SW480 (cell line): ENCODE data around the gene VRTN.
A peak's percentile ranks its signal among the peaks of the same experiment; 100 is the strongest.
"Not testable (repeated sequence)": the region's sequence is repeated elsewhere in the genome, so short reads cannot be mapped to it uniquely, and the experiment has no call there.

ENCODE experiments used
- DNase-seq: peaks from one replicate; pipeline ENCODE4 v3.0.0-alpha.2; 2016; ENCODE audit warnings: low spot score

Gene VRTN

DNA sequence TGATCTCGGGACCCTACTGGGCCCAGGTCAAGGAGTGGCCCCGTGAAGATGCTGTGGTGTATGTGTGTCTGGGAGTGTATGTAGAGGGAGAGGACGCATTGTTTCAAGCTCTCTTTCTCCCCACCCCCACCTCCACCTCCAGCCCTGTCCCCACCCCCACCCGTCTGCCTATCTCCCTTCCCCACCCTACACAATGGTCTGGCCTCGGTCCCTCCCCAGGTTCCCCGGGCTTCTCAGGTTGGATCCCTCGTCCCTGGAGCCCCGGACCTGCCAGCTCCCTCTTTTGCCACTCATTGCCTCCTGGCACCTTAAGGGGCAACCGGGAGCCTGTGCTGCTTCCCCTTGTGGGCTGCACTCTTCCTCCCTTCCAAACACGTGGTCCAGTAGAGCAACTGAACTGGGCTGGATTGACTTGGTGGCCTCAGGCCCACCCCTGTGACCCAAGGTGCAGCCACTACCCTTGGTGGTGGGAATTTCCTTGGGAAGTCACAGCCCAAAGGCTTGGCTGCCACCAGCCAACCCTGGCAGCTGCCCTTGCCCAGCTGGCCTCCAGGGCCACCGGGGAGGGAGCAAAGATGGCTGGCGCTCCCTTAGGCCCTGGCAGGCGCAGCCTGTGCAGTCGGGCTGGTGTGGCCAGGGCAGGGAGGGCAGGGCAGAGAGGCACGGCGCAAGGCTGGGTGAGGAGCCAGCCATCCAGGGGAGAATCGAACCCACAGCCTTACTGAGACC lies 628 bp downstream of the VRTN start:
- no peak for DNase-seq

DNA sequence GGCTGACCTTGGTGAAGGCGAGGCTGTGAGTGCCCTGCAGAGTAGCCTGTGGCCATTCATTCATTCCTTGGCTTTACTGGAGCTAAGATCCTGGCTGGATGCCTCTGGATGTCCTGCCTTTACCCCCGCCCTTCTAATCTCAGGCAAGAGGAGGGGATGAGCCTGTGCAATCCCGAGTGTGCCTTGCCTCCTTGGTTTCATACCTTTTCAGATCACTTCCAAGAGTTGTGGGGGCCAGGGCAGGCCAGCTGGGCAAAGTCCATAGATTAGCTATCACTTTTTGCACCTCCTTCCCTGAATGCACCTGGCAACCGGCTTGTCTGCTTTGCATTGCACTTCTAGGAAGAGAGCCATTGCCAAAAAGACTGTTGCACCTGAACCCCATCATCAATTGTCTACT lies 1.5 kb downstream of the VRTN start:
- no peak for DNase-seq

DNA sequence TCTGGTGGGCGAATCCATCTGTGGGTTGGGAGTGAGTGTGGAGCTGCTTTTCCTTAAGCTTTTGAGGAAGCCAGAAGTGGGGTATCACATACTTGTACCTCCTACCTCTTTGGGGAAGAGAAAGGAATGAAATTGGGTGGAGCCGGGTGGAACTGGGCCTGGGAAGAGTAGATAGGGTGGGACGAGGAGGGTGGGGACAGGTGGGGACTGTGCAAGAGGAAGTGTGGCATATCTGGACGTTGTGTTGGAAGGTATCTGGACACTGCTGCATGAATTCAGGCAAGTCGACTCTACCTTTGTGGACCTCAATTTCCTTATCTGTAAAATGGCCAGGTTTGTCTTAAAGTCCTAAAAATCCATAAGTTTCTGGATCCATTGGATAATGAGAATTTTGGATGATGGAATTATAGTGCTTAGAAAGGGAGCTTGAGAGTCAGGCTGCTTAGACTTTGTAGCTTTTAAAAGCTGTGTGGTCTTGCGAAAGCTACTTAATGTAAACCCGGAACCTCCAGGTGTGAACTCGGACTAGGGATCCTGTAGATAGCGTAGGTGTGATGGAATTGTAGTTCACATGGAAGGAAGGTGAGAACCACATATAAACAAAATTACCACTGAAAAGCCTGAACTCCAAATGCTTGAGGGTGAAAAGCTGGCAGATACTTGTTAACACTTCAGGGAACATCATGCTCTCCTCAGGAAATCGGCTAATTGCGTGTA lies 2.1 kb downstream of the VRTN start:
- DNase-seq, result no peak

DNA sequence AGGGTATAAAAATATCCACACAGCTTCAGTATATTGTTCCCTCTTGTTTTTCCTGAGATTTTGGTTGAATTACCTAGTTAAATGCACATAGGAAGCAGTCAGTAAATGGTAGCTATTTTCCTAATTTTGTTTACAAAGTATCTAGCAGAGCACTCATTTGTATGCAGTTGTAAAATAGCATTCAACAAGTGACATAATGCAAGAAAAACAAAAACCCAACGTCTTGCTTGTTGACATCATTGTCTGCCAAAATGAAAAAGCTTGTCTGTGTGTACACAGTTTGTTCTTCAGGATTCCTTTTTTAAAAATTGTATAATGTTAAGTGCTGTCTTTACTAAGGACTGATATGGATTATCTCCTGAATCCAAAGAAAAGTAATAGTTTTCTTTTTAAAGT lies 2.7 kb downstream of the VRTN start:
- no peak for DNase-seq

DNA sequence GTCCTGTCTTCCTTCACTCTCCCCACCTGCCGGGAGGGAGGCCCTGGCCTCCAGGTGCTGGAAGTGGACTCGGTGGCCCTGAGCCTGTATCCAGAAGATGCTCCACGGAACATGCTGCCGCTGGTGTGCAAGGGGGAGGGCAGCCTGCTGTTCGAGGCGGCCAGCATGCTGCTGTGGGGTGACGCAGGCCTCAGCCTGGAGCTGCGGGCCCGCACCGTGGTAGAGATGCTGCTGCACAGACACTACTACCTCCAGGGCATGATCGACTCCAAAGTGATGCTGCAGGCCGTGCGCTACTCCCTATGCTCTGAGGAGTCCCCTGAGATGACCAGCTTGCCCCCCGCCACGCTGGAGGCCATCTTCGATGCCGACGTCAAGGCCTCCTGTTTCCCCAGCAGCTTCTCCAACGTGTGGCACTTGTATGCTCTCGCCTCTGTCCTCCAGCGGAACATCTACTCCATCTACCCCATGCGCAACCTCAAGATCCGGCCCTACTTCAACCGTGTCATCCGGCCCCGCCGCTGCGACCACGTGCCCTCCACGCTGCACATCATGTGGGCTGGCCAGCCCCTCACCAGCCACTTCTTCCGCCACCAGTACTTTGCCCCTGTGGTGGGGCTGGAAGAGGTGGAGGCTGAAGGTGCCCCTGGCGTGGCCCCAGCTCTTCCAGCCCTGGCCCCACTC lies 8.8 kb downstream of the VRTN start:
- DNase-seq, result no peak

DNA sequence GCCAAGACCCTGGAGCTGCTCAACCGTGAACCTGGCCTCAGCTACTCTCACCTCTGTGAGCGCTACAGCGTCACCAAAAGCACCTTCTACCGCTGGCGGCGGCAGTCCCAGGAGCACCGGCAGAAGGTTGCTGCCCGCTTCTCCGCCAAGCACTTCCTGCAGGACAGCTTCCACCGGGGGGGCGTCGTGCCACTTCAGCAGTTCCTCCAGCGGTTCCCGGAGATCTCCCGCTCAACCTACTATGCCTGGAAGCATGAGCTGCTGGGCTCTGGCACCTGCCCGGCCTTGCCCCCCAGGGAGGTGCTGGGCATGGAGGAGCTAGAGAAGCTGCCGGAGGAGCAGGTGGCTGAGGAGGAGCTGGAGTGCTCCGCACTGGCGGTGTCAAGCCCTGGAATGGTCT lies 9.3 kb downstream of the VRTN start:
- DNase-seq, result no peak

DNA sequence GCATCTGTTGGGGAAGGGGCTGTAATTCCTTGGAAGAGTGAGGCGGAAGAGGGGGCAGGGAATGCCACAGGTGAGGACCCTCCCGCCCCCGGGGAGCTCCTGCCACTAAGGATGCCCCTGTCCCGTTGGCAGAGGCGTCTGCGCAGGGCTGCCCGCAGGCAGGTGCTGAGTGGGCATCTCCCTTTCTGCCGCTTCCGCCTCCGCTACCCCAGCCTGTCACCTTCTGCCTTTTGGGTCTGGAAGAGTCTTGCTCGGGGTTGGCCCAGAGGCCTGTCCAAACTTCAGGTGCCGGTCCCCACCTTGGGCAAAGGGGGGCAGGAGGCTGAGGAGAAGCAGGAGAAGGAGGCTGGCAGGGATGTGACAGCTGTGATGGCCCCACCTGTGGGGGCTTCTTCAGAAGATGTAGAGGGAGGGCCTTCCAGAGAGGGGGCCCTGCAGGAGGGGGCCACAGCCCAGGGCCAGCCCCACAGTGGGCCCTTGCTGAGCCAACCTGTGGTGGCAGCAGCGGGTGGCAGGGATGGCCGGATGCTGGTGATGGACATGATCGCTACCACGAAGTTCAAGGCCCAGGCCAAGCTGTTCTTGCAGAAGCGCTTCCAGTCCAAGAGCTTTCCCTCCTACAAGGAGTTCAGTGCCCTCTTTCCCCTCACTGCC lies 10.0 kb downstream of the VRTN start:
- DNase-seq, result no peak

DNA sequence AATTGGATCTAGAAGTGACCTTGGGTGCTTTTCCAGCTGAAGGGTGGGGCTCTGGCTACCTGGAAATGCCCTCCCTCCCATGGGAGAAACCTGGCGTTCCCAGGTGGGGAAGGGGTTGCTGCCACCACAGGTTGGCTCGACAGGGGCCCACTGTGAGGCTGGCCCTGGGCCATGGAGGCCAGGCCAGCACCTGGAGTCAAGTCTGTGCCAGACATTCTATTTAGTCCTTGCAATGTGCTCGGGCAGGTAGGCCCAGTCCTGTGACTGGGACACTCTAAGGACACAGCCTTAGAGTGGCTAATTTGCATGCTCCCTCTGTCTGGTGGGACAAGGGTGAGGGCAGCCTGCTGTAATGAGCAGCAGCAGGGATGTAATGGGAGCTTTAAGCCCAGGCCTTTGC lies 11.9 kb downstream of the VRTN start:
- no peak for DNase-seq

DNA sequence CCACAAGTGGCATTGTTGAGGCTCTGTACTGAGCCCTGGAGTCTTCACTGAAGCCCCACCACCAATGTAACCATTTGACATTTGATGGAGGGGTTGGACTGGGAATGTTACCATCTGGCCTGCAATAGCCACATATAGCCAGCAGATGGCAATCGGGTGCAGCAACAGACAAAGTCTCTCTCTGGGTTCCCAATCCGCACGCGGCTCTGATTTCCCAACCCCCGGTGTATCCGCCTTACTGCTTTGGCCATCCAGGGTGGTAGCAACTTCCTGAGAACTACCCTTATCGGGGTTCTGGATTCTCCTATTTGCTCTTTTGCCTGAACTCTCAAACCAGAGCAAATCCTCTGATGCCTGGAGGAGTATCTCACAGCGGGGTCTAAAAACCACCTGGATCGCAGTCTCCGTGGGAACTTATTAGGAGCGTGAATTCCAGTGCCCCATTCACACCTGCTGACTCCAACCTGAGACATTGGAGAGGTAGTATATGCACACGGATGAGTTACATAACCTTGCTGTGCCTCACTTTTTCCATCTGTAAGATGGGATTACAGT lies 14.2 kb downstream of the VRTN start:
- peak; percentile 76 for DNase-seq

DNA sequence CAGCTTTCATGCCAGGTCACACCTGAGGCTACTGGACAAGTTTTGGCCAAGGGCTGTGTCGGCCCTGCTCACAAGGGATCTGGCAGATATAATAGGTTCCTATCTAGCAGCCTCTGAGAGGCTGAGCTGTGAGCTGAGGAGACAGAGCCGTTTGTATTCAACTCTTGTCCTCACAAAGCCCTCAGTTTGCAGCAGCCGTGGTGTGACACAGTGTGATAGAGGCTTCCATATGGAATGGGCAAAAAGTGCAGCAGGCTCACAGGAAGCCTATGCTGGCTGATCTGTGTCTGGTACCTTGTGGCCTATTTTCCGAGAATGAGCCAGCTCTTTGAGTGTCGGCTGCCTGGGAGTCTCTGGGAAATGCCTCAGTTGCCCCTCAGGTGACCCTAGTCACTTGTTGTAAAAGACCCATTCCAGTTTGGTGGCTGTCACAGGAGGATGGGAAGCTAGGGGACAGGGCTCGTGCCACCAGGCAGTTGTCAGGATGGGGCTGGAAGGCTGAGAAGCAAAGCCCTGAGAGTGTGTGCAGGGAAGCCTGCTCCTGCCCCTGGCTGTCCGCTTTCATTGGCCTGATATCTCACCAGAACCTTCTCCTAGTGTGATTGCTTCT lies 16.1 kb downstream of the VRTN start:
- DNase-seq, result no peak

DNA sequence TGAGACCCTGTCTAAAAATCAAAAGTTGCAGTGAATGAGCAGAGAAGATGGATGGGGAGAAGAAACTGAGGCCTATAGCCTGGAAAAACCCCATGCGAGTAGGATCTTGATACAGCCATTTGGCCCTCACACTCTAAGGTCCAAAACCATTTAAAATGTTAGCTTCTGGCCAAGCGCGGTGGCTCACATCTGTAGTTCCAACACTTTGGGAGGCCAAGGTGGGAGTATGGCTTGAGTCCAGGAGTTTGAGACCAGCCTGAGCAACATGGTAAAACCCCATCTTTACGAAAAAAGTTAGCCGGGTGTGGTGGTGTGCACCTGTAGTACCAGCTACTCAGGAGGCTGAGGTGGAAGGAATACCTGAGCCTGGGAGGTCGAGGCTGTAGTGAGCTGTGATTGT lies 19.8 kb downstream of the VRTN start:
- no peak for DNase-seq

DNA sequence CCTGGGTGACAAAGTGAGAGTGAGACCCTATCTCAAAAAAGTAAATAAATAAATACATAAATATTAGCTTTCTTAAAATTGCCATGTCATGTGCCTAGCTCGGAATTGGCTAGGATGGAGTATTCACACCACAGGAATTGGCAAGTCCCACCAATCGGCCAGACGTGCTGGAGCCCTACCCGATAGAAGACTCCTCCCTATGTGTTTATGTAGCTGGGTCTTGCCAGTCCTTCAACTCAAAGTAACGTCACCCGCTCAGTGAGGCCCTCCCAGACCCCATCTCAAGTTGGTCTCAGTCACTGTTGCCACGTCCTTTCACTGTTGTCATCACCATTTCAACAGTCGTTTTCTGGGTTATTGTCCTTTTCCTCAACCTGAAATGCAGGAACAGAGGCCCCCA lies 20.2 kb downstream of the VRTN start:
- DNase-seq, result no peak

DNA sequence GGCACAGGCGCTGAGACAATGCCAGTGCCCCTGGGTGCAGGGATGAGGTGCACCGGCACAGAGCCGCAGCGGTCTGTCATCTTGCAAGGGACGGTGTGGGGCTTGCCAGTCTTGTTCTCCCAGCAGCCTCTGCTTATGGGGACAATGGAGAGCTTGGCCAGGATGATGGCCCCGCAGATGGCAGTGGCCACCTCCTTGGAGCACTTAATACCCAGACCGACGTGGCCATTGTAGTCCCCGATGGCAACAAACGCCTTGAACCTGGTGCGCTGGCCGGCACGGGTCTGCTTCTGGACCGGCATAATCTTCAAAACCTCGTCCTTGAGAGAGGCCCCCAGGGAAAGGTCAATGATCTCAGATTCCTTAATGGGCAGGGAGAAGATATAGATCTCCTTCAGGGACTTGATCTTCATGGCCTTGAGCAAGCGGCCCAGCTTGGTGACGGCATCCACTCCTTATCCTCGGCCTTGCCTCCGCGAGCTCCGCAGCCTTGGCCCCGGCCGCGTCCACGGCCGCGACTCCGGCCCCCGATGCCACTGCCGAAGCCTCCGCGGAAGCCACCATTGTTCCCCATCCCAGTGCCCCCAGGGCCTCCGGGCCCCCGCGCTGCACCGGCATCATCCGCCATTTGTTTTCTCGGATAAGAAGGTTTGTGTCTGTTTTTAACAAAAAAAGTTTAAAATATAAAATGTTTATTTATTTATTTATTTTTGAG lies 29.9 kb downstream of the VRTN start:
- no peak for DNase-seq

DNA sequence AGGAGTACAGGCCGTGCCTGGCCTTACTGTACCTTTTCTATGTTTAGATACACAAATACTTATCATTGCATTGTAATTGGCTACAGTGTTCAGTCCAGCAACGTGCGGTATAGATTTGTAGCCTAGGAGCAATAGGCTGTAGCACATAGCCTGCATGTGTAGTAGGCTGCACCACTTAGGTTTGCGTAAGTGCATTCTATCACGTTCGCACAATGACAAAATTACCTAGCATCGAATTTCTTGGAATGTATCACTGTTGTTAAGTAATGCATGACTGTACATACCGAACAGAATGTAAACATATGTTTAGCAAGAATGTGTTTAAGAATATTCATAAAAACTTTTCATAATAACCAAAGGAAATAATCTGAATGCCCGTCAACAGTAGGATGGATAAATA lies 31.9 kb downstream of the VRTN start:
- DNase-seq, result no peak

DNA sequence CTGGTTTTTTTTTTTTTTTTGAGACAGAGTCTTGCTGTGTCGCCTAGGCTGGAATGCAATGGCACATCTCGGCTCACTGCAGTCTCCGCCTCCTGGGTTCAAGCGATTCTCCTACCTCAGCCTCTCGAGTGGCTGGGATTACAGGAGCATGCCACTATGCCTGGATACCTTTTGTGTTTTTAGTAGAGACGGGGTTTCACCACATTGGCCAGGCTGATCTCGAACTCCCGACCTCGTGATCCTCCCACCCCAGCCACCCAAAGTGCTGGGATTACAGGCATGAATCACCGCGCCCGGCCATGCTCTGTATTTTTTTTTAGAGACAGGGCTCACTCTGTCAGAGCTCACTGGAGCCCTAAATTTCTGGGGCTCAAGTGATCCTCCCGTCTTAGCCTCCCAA lies 32.6 kb downstream of the VRTN start:
- no peak for DNase-seq

DNA sequence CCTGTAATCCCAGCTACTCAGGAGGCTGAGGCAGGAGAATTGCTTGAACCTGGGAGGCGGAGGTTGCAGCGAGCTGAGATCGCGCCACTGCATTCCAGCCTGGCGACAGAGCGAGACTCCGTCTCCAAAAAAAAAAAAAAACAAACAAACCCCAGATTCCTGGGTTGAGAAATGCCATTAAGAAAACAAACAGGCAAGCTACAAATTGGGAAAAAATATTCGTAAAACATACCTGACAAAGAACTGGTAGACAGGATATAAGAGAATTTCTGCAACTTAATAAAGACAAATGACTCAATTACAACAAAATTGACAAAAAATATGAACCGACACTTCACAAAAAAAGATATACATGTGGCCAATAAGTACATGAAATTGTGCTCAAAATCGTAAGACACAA lies 33.3 kb downstream of the VRTN start:
- not testable (repeated sequence) for DNase-seq

DNA sequence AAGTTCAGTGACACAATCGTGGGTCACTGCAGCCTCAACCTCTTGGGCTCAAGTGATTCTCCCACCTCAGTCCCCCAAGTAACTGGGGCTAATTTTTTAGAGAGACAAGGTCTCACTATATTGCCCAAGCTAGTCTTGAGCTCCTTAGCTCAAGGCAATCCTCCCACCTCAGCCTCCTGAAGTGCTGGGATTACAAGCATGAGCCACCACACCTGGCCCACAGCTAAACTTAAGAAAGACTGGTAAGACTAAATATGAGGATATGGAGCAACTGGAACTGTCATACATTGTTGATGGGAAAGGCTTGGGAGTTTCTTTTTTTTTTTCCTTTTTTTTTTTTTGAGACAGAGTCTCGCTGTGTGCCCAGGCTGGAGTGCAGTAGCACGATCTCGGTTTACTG lies 34.0 kb downstream of the VRTN start:
- no peak for DNase-seq

DNA sequence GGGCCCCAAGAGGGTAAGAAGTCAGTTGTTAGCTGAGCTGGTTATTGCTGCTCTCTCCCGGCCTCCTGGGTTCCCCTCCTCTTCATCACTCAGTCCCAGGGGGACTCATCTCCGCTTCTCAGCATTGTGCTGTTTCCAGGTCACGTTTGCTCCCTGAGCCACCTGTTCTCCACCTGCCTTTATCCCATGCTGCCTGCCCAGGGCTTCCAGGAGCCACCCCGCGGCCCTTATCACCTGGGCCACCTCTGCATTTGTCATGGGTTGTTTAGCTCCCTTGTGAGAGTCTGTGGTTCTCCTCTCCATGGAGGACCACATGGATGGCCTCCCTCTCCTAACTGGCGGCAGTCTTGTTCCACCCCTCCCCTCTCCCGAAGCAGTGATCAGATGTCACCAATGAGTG lies 41.7 kb downstream of the VRTN start:
- DNase-seq, result no peak

DNA sequence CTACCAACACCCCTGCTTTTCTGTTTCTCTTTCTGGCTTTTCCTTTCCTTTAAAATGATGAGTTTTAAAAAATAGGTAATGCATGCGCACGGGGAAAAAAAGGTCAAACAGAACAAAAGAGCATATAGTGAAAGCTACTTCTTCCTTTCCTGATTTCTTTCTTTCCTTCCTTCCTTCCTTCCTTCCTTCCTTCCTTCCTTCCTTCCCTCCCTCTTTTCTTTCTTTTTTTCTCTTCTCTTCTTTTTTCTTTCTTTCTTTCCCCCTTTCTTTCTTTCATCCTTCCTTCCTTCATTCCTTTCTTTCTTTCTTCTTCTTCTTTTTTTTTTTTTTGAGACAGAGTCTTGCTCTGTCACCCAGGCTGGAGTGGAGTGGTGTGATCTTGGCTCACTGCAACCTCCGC lies 42.2 kb downstream of the VRTN start:
- DNase-seq, result not testable (repeated sequence)

DNA sequence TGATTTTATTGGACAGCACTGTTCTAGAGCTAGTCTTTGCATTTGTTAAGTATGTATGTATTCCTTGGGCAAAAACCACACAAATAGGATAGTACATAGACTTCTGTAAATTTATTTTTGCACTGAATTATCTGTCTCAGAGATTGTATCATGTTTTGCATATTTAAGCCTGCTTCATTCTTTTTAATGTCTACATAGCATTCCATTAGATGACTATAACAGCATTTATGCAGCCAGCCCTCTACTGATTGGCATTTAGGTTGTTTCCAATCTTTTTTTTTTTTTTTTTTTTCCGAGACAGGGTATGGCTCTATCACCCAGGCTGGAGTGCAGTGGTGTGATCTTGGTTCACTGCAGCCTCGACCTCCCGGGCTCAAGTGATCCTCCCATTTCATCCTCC lies 43.2 kb downstream of the VRTN start:
- no peak for DNase-seq
